Duodenal mucosa (tissue), 2 donors: Measurements from ENCODE around the gene RNF34.

Source experiments
- H3K27ac ChIP-seq: one replicate; pipeline ENCODE4 v1.7.0; 2013; ENCODE audit warnings: low read depth, low read length
- H3K27me3 ChIP-seq, 2 donors: one replicate each; pipeline ENCODE4 v1.7.0; 2013; ENCODE audit warnings: low read length in 2 of 2, control low read depth in 1 of 2; ENCODE audit not compliant: insufficient read depth in 2 of 2, control insufficient read depth in 1 of 2
- H3K36me3 ChIP-seq, 2 donors: one replicate each; pipeline ENCODE4 v1.7.0; 2013; ENCODE audit warnings: low read length in 2 of 2, control low read depth in 1 of 2; ENCODE audit not compliant: insufficient read depth in 2 of 2, control insufficient read depth in 1 of 2
- H3K4me1 ChIP-seq, 2 donors: one replicate each; pipeline ENCODE4 v1.7.0; 2013; ENCODE audit warnings: low read length in 2 of 2, control low read depth in 1 of 2; ENCODE audit not compliant: insufficient read depth in 2 of 2, control insufficient read depth in 1 of 2
- H3K4me3 ChIP-seq, 2 donors: one replicate each; pipeline ENCODE4 v1.7.0; 2013; ENCODE audit warnings: low read length in 2 of 2, low read depth in 1 of 2
- H3K9ac ChIP-seq, 2 donors: one replicate each; pipeline ENCODE4 v1.7.0; 2013; ENCODE audit warnings: low read length in 2 of 2, low read depth in 1 of 2
- H3K9me3 ChIP-seq, 2 donors: one replicate each; pipeline ENCODE4 v1.7.0; 2013; ENCODE audit warnings: low read length in 2 of 2, control low read depth in 1 of 2; ENCODE audit not compliant: control insufficient read depth in 1 of 2

The RNF34 gene

GRCh38 chr12:121436706-121437105 lies 36.8 kb downstream of the RNF34 start:
- H3K27me3 ChIP-seq: no peaks in the 10 kb centered on the region
- H3K27ac ChIP-seq: no peak overlapping the region
- H3K4me3 ChIP-seq: no peak overlapping the region
- H3K9ac ChIP-seq: no peak overlapping the region
- H3K4me1 ChIP-seq: no peaks in the 10 kb centered on the region
- peaks cover 33 to 70% of the 10 kb centered on the region in 2 donors for H3K36me3 ChIP-seq
- no peaks in the 10 kb centered on the region for H3K9me3 ChIP-seq

DNA sequence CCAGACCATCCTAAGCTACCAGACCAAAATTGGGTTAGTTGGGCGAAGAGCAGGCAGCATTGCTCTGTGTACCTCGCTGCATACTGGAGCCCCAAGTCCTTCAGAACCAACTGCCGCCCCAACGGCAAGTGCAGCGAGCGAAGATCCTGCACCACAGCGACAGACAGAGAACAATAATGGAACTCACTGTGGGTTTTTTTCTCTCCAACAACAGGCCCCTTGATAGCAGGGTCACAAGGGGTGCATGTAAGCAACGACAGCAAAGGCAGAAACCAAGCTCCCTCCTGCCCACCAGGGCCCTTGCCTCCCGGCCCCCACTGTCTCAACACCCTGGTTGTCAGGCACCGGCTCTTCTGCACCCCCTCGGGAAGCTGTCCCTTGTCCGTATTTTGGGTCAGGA lies 39.0 kb downstream of the RNF34 start:
- H3K27ac ChIP-seq: no peak overlapping the region
- no peak overlapping the region for H3K9ac ChIP-seq
- no peaks in the 10 kb centered on the region for H3K27me3 ChIP-seq
- H3K9me3 ChIP-seq: no peaks in the 10 kb centered on the region
- peaks cover 0 to 1% of the 10 kb centered on the region in 2 donors for H3K4me1 ChIP-seq
- no peak overlapping the region for H3K4me3 ChIP-seq
- H3K36me3 ChIP-seq: peaks cover 26 to 68% of the 10 kb centered on the region in 2 donors

- Histone ChIP-seq H3K4me1 (peaks cover 0 to 8% of the 10 kb centered on the region in 2 donors), H3K9me3 (no peaks in the 10 kb centered on the region), H3K27ac (no peak overlapping the region), H3K4me3 (no peak overlapping the region), H3K9ac (no peak overlapping the region), H3K27me3 (no peaks in the 10 kb centered on the region), H3K36me3 (peaks cover 26 to 69% of the 10 kb centered on the region in 2 donors)
Measured at GRCh38 chr12:121439715-121440114, 39.8 kb downstream of the RNF34 start.

DNA sequence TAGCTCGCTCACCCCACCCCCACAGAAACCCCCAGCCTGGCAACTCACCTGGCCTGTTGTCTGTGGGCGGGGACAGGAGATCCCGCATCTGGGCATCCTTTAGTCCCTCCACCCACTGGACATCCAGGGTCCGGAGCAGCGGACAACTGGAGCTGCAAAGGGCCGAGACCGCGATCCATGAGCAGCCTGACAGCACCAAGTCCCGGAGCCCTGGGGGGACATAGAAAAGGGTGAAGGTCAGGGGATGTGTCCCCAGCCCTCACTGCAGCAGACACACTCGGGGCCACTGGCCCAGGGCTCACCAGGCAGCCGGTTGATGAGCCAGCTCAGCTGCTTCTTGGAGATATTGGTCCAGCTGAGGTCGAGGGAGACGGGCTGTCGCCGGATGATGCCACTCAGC lies 40.9 kb downstream of the RNF34 start:
- Histone ChIP-seq H3K27me3 (no peaks in the 10 kb centered on the region), H3K9ac (no peak overlapping the region), H3K9me3 (no peaks in the 10 kb centered on the region), H3K4me1 (peaks cover 0 to 8% of the 10 kb centered on the region in 2 donors), H3K27ac (no peak overlapping the region), H3K36me3 (peaks cover 22 to 65% of the 10 kb centered on the region in 2 donors), H3K4me3 (no peak overlapping the region)

DNA sequence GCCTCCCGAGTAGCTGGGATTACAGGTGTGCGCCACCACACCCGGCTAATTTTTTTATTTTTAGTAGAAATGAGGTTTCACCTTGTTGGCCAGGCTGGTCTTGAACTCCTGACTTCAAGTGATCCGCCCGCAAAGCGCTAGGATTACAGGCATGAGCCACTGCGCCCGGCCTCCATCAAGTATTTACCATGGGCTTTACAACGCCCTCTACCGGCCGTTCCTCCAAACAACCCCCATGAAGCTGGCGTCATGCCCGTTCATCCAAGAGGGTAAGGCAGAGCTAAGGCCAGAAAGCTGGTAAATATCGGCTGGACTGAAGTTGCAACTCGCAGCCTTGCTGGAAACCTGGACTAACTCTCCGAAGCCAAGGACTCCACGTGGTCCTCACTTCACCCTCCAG lies 41.6 kb downstream of the RNF34 start:
- Histone ChIP-seq H3K4me1 (peaks cover 0 to 8% of the 10 kb centered on the region in 2 donors), H3K27me3 (no peaks in the 10 kb centered on the region), H3K9ac (no peak overlapping the region), H3K27ac (no peak overlapping the region), H3K4me3 (no peak overlapping the region), H3K9me3 (no peaks in the 10 kb centered on the region), H3K36me3 (peaks cover 21 to 64% of the 10 kb centered on the region in 2 donors)

- no peak overlapping the region for H3K27ac ChIP-seq
Measured at GRCh38 chr12:121442028-121442948, 42.4 kb downstream of the RNF34 start.

DNA sequence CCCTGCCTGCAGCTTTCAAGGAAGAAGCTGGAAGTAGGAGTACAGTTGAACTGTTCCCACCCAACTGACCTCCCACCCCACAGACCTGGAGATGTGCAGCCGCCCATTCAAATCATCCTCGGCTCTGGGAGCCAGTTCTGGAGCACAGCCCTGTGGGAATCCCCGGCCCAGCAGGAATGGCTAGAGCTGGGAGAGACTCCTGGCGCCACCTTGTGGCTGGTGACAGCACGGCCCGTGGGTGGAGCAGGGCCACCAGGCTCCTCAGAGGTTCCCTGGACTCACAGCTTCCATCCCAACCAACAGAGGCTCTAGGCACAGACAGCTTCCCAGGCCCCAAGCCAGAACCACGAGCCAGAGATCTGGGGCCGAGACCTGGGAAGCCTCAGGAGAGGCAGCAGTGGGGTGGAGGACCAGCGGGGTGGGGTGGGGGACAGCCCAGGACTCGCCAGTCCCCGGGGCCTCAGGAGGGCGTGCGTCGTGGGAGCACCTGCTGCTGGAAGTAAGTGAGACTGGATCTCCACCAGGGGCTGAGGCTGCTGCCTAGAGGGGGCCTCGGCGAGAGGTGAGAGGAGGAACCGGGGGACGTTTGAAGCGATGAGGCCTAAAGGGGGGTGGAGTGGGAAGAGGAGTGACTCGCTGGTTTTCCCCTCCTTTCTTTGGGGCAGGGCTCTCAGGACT lies 43.4 kb downstream of the RNF34 start:
- H3K9me3 ChIP-seq: no peaks in the 10 kb centered on the region
- no peak overlapping the region for H3K27ac ChIP-seq
- no peak overlapping the region for H3K4me3 ChIP-seq
- peaks cover 18 to 58% of the 10 kb centered on the region in 2 donors for H3K36me3 ChIP-seq
- H3K27me3 ChIP-seq: no peaks in the 10 kb centered on the region
- peaks cover 0 to 8% of the 10 kb centered on the region in 2 donors for H3K4me1 ChIP-seq
- H3K9ac ChIP-seq: no peak overlapping the region

More at GRCh38 chr12:121442028-121442948, 42.4 kb downstream of the RNF34 start:
- H3K9ac ChIP-seq: no peak overlapping the region
- H3K9me3 ChIP-seq: no peaks in the 10 kb centered on the region
- H3K36me3 ChIP-seq: peaks cover 18 to 64% of the 10 kb centered on the region in 2 donors
- peaks cover 0 to 8% of the 10 kb centered on the region in 2 donors for H3K4me1 ChIP-seq
- no peak overlapping the region for H3K4me3 ChIP-seq
- H3K27me3 ChIP-seq: no peaks in the 10 kb centered on the region

GRCh38 chr12:121443911-121444841 lies 44.3 kb downstream of the RNF34 start:
- H3K36me3 ChIP-seq: peaks cover 18 to 51% of the 10 kb centered on the region in 2 donors
- no peaks in the 10 kb centered on the region for H3K27me3 ChIP-seq
- H3K4me3 ChIP-seq: no peak overlapping the region
- H3K9me3 ChIP-seq: no peaks in the 10 kb centered on the region
- peaks cover 0 to 8% of the 10 kb centered on the region in 2 donors for H3K4me1 ChIP-seq
- no peak overlapping the region for H3K9ac ChIP-seq
- H3K27ac ChIP-seq: no peak overlapping the region

GRCh38 chr12:121444842-121445202 lies 44.9 kb downstream of the RNF34 start:
- peaks cover 15 to 47% of the 10 kb centered on the region in 2 donors for H3K36me3 ChIP-seq
- H3K4me3 ChIP-seq: no peak overlapping the region
- H3K4me1 ChIP-seq: peaks cover 0 to 8% of the 10 kb centered on the region in 2 donors
- no peak overlapping the region for H3K27ac ChIP-seq
- no peaks in the 10 kb centered on the region for H3K27me3 ChIP-seq
- no peaks in the 10 kb centered on the region for H3K9me3 ChIP-seq
- H3K9ac ChIP-seq: no peak overlapping the region
